Activated CD4-positive, alpha-beta T cell treated with anti-CD3 and anti-CD28 coated beads for 48 hours (primary cell): Measurements from ENCODE around the gene SLC25A20.
A peak's percentile ranks its signal among the peaks of the same experiment; 100 is the strongest.

Source experiments
- DNase-seq: peaks from one replicate; pipeline ENCODE4 v3.0.0-alpha.2; 2020

The SLC25A20 gene

DNA sequence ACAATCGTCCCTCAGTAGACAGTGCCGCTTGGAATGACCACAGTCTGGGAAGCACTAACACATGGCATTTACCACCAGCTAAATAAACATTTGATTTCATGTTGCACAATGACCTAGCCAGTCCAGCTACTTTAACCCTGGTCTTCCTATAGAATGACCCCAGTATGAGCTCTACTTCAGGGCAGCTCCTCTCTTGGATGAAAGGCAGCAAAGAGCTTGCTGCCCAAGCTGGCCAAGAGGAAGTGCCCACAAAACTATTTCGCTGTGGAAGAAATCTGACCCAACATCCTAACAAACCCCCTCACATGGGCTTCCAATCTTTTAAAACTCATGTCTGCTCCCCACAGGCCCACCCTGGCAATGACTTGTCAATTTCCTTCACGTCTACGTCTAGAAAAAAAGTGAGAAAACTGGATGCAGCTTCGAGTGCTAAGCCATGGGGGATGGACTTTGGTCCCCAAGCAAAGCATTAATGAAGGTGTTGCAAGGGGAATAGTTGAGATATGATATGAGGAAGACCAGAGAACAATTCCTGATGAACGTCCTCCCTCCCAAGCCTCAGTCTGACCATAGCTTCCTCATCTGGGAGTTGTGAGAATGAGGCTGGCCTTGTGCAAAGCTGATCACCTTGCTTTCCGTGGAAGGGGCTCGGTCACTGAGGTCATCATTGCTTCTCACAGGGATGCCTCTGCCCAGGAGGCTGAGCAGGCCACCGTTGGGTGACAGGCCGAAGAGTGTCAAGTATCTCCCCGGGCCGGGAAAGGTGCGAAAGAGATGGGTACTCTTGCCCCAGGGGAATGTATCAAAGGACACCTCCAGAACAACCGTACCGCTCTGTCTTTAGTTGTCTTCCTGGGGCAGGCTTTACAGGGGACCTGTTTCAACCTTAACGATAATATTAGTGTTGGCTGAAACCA lies 964 bp downstream of the SLC25A20 start:
- DNase-seq, result no peak

DNA sequence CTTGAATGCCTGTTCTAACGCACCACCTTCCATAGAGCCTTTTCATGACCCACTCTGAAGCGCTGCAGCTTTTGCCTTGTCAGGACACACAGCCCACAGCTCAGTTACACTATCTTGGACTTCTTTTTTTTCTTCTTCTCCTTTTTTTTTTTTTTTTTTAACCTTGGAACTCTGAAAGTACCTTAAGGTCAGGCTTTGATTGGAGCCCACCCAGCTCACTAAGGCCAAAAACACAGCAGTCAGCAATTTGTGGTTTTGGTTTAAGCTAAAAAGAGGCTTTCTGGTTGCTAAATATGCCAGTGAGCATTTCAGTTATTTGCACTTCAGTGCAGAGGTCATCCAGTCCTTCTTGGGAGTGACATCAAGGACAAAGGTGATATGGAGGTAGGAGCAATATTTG lies 1.7 kb downstream of the SLC25A20 start:
- no peak for DNase-seq

DNA sequence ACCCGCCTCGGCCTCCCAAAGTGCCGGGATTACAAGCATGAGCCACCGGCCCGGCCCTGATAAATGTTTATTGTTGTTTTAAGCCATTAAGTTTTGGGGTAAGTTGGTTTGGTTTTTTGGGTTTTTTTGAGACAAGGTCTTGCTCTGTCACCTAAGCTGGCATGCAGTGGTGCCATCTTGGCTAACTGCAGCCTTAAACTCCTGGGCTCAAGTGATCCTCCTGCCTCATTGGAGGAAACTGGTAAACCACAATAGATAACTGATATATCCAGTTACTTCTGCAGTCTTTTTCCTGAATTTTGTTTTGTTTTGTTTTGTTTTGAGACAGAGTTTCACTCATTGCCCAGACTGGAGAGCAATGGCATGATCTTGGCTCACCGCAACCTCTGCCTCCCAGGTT lies 4.2 kb downstream of the SLC25A20 start:
- DNase-seq, result no peak

DNA sequence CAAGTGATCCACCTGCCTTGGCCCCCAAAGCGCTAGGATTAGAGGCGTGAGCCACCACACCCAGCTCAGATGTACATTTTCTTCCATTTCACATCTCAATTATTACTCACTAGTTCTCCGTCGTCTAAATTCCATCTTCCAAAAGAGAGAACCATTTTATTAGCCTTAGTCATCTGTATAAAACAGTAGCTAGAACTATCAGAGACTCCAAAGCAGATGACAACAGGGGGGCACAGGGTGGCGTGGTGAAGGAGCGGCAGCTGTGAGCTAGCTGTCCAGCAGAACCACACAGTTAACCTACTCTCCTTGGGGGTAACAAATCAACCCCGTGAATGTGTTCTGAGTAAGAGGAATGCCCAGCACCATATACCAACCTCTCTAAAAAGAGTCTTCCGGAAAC lies 7.1 kb downstream of the SLC25A20 start:
- no peak for DNase-seq

DNA sequence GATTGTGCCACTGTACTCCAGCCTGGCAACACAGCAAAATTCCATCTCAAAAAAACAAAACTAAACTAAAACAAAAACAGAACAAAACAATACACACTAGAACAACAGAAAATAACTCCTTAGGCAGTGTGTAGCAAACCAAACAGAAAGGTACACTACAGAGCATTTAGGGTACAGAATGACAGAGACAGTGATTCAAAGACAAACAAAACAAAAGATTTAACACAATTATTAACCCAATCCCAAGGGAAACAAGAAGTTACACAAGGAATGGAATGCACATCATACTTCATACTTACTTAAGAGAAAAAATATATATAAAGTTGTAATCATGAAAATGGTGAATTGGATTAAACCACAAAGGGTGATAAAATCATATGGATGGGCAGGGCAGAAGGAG lies 12.9 kb downstream of the SLC25A20 start:
- no peak for DNase-seq

DNA sequence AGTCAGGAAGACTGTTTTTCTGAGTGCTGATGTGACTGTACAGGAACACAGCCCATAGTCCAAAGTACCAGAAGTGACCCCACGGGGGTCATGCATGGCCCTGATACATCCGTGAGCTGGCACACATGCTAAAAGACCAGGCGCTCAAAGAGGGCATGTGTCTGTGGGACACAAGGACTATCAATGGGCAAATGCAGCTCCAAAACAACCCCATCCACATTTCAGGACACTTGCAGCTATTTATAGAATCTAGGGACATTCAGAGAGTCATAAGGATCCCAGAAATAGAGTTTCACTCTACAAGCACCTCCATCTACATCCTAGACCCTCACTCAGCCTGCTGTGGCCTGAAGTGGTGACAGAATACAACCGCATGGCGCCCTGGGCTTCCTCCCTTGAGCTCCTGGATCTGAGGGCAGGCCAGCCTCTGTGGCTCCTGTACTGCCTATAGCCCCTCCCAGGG lies 17.0 kb downstream of the SLC25A20 start:
- no peak for DNase-seq

DNA sequence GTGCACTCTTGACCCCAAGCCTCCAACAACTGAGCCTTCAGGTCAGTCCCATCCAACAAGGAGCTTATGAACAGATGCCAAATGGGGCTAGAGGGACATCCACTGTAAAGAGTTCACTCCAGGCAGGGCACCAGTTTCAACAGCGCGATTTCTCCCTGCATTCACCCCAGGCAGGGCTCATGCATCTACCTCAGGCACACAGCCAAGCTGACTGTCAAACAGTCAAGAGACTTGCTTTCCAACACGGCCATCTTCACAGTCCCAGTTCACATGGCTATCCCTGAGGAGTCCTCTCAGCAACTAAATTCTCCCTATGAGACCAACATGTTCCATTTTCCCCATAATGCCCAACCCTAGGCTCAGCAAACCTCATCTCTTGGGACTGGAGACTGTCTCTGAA lies 17.7 kb downstream of the SLC25A20 start:
- no peak for DNase-seq

DNA sequence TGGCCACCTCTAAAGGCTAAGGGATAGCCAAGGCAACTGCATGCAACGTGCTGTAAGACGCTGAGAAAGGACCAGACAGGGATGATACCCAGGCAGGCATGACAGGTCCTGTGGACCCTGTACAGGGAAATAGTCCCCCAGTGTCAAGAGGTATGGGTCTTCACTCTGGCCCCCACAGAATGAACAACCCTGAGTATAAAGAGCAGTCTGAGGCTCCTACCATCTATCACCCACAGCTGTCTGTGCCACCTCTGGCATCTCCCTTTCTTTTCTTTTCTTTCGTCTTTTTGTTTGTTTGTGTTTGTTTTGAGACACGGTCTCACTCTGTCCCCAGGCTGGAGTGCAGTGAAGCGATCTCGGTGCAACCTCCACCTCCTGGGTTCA lies 18.7 kb downstream of the SLC25A20 start:
- no peak for DNase-seq

DNA sequence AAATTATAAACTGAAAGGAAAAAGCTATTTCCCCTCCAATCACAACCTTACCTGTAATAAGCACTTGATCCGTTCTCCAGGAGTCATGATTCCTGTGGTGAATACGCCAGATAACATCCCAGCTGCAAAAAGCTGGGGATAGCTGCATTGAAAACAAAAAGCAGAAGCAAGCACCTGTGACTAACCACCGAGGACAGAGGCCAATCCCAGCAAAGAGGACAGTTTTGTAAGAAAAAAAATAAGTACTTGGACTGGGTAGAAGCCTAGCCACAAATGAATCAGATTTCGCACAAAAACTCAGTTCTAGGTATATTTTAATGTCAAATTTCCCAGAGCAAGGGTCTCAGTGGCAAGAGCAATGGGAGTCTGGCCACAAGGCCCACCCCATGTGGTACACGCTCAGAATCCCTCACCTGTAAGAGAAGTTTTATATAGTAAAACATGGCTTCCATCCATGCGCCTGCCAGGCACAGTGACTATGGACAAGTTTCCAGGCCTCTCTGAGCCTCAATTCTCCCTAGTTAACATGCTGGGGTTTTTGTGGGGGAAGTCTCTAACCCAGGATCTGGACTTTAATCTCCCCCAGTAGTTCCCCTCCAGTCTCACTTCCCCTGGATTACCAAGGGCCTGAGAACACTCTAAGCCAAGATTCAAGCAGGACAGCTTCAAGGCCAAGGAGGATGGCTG lies 19.2 kb downstream of the SLC25A20 start:
- DNase-seq, result no peak

DNA sequence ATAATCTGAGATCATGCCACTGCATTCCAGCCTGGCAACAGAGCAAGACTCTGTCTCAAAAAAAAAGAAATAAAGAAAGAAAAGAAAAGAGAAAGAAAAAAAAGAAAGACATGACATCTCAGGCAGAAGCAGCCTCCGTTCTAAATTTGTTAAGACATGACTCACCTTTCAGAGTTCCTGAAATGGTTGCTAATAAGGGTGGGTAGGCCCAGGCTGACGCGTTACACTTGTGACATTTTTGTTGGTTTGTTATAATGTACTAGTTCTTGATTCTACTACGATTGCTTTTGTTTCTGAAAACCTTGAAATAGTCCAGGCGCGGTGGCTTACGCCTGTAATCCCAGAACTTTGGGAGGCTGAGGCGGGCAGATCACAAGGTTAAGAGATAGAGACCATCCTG lies 21.0 kb downstream of the SLC25A20 start:
- DNase-seq, result no peak

DNA sequence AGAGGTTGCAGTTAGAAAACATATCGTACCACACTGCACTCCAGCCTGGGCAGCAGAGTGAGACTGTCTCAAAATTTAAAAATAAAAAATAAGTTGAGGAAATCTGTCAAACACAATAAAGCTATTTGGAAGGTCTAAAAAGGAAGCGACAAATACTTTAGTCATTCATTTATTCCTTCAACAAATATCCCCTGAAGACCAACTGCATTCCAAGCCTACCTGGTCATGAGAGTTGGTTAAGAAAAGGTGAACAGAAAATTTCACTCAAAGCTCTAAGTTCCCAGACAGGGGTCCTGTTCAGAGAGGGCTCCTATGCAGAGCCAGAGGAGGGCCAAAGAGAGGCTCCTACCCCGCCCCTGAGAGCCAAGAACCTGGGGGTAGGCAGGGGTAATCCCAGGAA lies 35.6 kb downstream of the SLC25A20 start:
- DNase-seq, result no peak

DNA sequence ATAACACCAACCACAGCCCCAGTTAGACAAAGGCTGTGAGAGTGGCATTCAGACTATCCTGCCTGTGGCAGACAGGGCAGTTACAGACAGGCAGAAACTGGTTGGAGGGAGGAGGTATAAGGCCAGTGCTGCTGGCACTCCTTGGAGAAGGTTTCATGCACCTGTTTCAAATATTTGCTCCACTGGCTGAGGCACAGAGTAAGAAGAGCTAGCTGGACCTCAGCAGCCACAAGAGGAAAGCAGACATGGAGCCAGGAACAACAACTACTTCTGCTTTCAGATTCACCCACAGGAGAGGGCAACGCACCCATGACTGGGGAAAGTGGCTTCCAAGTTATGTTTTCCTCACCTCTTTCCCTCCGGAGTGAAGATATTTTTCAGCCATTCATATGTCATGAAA lies 39.5 kb downstream of the SLC25A20 start:
- no peak for DNase-seq

DNA sequence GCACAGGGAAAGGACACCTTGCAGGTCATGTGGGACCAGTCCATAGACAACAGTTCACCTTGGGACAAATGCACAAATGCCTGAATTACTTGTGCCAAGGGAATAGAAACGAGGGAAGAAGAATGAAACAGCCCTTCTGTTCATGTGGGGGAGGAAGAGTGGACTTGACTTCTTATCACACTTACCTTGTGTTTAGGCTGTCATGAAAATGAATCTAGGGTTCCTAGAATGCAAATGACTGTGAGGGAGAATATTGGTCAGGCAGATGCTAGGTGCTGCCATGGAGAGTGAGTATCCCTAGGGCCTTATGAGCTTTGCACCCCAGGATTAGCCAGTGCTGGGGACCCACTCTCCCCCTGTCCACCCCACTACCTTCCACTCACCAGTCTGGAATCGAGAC lies 40.0 kb downstream of the SLC25A20 start:
- DNase-seq, result no peak

DNA sequence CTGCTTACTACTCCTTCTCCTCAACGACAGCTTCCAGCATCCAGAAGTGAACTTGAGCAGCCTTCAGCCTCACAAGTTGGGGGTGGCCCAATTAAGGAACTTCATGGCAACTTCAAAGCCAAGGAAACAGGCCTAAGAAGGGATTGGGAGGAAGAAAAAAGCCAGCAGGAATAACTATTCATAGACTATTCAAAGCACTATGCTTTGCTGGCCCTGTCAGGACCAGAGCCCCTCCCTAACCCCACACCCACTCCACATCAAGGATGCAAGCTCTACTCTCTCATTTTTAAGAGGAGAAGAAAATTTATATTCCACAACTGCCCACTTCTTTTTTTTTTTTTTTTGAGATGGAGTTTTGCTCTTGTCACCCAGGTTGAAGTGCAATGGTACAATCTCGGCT lies 41.0 kb downstream of the SLC25A20 start:
- DNase-seq, result no peak

DNA sequence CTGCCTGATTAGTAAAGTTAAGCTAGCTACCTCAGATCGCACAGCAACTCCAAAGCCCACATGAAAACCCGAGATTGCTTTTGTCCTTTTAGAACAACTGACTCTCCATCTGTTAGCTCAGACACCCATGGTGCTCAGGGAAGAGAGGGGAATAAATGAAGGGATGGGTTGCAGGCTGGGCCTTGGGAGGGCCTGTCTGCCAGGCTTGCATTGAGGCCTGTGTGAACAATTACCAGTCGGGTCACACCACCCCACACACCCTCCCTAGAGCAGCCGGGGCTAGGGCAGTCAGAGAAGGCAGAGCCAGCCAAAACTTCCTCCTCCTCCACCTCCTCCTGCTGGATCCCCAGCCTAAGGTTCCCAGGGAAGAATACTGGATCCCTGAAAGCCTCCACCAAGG lies 42.2 kb downstream of the SLC25A20 start:
- no peak for DNase-seq

DNA sequence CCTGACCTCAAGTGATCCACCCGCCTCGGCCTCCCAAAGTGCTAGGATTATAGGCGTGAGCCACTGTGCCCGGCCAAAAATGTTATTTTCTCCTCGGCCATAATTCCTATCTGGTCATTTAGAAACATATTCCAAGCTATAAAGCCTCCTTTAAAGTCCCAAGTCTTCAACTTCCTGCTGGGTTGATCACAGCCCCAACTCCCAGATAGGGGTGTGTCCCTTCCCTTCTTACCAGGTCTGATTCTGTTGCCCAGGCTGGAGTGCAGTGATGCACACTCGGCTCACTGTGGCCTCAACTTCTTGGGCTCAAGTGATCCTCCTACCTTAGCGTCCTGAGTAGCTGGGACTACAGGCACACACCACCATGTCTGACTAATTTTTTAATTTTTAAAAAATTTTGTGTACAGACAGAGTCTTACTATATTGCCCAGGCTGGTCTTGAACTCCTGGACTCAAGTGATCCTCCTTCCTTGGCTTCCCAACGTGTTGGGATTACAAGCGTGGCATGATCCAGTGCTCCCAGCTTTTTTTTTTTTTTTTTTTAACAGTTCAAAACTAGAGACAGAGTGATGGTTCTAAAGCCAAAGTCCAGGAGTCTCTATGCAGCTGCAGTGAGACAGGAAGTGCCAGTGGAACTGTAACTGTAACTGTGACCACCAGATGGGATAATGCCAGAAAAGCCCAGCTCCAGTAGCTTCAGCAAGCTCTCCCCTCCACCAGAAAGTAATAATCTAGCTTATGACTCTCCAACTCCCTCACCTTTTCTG lies 42.8 kb downstream of the SLC25A20 start:
- DNase-seq, result no peak

DNA sequence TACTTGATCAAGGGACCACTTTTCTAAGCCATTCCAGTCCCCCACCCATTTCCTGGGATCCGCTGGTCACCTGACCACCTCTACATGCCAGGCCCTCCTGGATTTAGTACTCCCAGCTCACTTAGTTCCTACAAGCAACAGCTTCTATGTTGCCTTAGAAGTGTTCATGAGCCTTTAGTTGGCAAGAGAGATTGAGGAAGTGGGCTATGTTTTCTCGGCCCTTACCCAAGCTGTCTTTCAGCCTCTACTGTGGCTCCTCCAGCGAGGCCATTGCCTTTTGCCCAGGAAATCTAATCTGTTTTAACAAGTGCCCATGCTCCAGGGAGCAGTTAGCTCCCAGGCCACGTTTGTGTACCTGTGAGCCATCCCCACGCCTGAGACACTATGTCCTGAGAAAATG lies 46.5 kb downstream of the SLC25A20 start:
- no peak for DNase-seq

DNA sequence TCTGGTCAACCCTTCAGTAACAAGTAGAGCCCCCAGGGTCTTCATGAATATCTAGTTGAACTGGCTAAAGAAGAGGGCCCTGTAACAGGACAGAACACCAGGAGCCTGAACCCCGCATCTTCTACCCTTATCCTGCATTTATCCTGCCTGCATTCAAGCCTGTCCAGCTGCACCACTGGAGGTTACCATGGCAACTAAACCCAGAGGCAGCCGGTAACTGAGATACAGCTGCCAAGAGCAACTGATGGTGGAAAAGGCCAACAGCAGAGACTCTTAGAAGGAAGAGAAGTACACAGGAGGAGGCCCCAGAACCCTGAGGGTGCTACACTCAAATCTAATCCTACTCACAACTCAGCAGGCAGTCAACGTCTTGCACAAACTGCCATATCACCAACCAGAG lies 47.3 kb downstream of the SLC25A20 start:
- no peak for DNase-seq

DNA sequence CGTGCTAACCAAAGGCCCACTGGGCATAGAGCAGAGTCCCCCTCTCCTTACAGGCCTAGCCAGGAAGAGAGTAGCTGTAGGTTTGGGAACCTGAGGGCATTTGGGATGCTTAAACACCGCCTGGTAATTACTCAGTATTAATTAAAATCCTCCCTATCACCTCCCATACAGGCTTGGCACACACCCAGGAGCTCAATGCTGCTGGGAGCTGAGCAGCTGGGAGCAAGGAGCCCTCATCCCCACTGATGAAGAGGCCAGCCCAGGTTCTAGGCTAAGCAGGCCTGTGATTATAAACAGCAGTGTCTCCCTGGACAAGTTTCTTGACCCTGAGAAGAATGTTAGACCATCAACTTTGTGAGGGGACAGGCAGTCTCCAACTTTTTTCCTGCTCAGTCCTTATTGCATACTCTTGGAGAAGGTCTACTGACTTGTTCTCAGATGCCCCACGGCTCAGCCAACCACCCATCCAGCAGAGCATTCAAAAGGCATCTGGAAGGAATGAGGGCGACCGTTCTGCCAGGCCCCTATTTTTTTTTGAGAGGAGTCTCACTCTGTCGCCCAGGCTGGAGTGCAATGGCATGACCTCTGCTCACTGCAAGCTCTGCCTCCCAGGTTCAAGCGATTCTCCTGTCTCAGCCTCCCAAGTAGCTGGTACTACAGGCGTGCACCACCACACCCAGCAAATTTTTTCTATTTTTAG lies 49.7 kb downstream of the SLC25A20 start:
- no peak for DNase-seq

DNA sequence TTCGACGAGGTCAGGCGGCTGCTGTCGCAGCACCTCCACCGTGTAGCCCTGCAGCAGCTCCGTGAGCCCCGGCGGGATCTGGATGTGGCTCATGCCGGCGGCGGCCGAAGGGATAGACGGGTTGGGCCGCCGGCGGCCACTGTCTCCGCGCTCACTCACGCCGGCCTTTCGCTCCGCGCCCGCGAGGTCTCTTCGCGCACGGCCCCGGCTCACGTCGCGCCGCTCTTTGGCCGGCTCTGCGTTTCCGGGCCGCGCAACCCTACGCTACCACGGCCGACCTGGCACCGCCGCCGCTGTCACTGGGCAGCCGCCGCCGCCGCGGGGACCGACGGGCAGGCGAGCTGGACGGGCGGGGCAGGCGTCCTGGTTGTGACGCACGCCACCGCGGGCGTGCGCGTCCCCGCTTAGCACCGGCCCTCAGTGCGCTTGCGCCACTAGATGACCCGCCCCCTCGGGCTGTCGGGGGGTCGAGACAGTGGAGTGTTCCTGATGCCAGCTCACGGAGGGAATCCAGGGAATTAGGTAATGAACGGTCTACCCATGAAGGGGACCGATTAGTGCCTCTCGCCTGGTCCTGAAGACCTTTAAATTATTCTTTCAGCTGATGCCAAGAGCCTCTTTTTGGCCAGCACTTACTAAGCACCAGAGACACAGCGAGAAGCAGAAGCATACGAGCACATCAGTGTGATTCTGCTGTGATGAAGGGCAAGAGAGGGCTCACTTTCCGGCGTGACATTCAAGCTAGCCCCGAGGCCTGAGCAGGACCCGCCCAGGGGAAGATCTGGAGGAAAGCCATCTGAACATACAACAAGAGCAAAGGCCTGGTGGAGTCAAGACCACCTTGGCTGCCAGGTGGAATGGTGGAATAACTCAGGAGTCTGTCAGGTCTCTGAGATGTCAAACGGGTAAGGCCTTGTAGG lies 50.9 kb downstream of the SLC25A20 start, which contains the start of gene PRKAR2A:
Gene PRKAR2A (minus strand): TSS at position 371 of the 920 bp plus-strand sequence. CDS start 278 bp downstream, at position 93.
- DNase-seq, result peak; percentile 83

DNA sequence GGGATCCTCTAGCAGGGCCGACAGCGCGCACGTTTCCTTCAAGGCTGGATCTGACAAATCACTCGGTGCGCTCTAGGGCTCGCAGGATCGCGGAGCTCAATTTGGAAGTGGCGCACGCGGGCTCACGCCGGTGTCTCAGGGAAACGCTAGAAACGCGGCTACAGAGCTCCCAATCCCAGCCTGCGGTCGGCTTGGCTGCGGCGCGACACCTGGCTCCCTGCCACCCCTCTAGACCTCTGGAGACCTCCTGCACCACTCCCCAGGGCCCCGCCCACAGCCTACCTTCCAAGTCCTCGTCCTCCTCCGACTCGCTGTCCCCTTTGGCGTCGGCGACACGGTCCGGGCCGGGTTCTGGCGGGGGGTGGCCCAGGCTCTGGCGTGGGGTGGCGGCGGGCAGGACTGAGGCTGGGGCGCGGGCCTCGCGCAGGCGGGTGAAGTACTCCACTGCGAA lies 51.6 kb downstream of the SLC25A20 start:
- DNase-seq, result peak; percentile 72

DNA sequence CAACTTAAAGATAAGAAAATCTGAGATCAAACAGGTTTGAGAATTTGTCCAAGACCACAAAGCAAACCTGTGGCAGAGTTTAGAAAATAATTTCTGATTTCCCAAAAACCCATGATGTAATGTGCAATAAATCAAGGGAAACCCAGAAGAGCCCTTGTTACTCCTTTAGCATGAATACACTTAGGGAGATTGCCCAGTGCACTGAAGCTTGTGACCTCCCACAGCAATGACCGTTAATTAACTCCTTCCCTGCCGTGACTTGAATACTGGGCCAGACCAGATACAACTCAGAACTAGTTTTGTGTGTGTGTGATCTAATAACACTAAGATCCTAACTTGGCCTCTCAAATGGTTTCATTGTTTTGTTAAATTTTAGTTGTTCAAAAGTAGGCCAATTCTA lies 53.5 kb downstream of the SLC25A20 start:
- DNase-seq, result no peak
